Measurements from ENCODE around the gene KLHL36.
"Not testable (repeated sequence)": the region's sequence is repeated elsewhere in the genome, so short reads cannot be mapped to it uniquely, and the experiment has no call there.

The KLHL36 gene

DNA sequence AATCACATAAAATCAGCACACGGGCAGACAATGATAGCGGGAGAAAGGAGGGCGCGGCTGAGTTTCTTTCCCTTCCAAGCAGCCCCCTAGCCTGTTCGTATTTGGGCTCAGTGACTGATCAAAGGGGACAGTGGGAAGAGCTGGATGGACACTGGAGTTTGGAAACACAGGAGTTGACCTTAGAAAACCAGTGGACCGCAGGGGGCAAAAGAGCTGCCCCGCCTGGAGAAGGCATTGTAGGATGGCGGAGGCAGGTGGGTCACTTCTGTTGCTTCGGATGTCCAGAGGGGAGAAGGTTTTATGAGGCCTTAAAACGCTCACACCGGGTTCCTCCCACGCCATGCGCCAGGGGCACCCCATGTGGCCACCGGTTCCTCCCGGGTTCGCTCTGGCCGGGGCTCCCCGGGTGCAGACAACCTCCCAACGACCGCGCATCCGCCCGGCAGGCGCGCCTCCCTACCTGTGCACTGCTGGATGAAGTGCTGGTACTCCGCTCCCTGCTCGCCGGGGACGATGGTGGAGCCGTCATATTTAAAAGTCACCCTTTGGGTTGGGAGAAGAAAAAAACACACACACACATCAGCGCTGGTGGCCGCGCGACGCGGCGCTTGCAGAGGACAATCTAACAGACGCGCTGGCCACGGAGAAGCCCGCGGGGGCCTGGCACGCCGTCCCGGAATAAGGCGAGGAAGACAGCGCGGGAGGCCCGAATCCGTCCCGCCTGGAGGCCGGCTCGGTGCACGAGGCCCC, 31.1 kb upstream of the KLHL36 start:
- peak; percentile 47 for DNase-seq

DNA sequence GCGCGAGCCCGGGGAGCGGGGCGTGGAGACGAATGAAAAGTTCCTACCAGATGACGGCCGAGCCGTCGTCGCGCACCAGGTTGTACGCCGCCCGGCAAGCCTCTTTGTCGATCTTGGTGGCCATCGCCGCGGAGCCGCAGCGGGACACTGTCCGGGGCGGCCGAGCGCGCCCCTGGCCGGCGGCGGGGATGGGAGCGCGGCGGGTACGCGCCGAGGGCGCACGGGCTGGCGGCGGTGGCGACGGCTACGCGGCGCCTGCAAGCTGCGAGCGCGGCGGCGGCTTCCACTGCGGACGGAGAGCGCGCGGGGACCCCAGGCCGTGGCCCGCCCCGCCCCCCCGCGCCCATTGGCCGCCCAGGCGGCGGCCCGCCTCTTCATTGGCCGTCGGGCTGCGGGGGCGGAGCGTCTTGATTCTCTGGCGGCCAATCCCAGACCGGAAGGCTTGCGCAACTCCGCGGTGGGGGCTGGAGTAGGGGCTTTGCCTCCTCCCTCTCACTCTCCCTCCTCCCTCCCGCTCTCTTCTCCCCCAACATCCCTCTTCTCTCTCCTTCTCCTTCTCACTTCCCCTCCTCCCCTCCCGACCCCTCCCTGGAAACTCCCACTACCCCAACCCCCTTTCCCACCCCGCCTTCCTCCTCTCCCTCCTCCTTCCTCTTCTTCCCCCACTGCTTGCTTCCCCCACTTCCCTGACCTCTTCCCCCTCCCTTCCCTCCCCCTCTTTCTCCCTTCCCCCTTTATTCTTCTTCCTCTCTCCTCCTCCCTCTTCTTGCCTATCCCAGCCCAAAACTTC, 30.3 kb upstream of the KLHL36 start, which contains the start of gene COTL1:
COTL1 (minus strand) TSS at position 288 of the 790 bp plus-strand sequence; CDS start at position 124, 164 bp downstream.
- peak; percentile 96 for DNase-seq

DNA sequence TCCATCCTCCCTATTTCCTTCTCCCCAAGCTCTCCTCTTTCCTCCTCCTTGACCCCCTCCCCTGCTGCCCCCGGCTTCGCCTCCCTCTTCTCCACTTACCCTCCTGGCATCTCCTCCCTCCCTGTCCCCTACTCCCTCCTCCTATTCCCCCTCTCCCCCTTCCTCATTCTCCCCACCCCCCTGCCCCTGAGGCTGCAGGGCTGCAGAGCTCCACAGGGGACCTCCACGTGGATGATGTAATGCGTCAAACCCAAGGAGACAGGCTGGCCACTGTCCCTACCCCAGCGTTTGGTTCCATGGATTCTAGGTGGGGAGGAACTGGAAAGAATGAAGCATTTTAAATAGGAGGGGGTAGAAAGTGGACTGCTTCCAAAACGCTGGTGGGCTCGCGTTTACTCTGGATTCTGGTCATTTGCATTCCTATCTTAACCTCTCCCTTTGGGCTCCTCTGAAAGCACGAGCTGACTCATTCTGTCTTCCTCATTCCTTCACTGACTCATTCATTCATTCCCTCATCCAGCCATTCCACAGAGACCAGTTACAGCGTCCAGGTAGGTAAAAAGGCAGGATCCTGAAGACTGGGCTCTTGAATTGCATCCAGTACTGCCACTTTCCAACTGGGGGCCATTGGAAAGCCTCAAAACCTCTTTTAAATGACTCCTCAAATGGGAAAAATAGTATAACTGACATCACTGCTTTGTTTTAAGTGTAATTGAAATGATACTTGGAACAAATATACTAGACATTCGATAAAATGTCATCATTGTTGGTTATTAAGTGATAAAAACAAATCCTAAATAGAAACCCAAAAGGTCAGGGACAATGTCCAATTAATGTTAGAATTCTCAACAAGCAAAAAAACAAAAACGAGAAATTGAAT, 29.5 kb upstream of the KLHL36 start:
- no peak for DNase-seq

DNA sequence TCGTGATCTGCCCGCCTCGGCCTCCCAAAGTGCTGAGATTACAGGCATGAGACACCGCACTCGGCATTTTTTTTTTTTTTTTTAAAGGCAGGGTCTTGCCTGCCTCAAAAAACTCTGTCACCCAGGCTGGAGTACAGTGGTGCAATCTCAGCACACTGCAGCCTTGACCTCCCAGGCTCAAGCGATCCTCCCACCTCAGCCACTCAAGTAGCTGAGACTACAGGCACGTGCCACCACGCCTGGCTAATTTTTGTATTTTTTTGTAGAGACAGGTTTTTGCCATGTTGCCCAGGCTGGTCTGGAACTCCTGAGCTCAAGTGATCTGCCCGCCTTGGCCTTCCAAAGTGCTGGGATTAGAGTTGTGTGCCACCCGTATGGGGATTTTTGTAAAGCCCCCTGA, 27.4 kb upstream of the KLHL36 start:
- not testable (repeated sequence) for DNase-seq

DNA sequence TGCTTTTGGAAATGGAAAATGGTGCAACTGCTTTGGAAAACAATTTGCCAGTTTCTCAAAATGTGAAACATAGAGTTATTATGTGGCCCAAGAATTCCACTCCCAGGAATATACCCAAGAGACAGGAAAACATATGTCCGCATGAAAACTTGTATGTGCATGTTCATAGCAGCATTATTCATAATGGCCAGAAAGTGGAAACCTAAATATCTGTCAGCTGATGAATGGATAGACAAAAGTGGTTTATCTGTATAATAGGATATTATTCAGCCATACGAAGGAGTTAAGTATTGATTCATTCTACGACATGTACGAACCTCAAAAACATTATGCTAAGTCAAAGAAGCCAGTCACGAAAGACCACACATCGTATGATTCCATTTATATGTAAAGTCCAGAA, 22.8 kb upstream of the KLHL36 start:
- no peak for DNase-seq

DNA sequence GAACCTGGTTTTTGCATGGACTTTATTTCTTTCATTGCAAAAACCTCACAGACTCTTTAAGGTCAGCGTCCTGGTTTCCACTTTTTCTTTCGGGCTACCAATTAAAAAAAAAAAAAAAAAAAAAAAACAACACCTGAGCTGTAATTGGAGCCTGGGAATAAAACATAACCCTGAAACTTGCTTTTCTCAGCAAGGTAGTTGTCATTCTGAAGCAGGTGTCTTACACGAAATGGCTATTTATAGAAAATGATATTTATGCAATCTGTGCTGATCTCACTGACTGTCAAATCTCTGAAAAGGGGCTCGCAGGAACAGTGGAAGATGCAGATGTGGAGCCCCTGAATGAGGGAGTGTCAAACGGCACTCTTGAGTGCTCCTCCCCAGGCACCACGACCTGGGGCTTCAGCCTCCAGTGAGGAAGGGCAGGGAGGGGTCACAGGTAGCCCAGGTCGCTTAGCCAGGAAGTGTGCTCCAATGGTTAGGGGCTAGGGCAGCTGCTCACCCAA, 20.0 kb upstream of the KLHL36 start:
- no peak for DNase-seq

DNA sequence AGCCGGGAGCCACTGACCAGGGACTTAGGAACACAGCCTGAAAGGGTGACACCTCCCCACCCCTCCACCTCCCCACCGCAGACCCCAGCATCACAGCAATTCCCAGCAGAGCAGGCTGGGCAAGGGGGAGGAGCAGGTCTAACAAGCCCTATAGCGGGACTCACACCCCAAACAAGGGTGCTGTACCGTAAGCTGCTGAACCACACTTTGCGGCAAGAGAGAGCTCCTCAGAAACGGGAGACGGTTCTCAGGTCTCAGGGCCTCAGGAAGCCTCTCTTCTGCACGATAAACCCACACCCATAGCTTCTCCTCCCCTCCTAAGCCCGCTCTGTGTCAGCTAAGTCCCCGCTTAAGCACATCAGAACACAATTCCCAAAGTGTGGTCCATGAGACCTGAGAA, 18.7 kb upstream of the KLHL36 start:
- DNase-seq = no peak

DNA sequence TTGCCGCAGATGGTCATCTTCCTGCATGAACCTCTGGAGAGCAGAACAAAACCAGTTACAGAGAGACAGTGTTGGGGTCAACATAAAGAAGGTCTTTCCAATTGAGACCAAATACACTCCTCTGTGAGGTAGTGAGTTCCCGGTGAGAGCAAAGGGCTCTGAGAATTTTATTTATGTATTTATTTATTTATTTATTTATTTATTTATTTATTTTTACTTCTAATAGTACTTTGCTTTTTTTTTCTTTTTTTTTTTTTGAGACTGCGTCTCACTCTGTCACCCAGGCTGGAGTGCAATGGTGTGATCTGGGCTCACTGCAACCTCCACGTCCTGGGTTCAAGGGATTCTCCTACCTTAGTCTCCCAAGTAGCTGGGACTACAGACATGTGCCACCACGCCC, 18.3 kb upstream of the KLHL36 start:
- no peak for DNase-seq

DNA sequence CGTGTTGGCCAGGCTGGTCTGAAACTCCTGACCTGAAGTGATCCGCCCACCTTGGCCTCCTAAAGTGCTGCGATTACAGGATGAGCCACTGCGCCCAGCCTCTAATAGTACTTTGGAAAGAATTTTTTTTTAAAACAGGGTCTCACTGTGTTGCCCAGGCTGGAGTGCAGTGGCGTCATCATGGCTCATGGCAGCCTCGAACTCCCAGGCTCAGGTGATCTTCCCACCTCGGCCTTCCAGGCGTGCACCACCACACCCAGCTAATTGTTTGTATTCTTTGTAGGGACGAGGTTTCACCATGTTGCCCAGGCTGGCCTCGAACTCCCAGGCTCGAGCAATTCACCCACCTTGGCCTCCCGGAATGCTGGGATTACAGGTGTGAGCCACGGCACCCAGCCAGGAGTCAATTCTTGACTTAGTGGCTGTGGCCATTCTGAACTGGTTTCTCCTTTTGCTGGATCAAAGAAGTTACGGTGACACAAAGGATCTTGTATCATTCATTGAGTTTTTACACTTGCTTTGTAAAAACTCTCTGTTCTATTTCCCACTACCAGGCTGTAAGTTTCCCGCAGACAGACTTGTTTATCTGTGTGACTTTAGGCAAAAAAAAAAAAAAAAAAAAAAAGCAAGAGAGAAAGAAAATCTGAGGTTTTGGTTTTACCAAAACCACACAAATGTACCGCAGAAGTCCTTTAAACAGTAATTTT, 17.7 kb upstream of the KLHL36 start:
- no peak for DNase-seq

DNA sequence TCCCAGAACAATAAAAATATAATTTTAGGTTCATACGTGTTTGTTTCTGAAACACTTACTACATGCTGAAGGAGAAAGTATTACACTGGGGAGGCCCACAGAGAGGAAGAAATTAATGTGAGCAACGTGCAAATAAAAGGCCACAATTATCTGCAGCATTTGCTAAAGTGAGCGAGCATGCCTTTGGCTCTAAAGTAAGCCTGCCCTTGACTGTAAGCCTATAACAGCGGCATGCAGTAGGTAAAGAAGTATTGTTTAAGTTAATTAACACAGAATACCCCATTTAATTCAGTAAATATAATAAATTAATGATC, 17.2 kb upstream of the KLHL36 start:
- DNase-seq = no peak

DNA sequence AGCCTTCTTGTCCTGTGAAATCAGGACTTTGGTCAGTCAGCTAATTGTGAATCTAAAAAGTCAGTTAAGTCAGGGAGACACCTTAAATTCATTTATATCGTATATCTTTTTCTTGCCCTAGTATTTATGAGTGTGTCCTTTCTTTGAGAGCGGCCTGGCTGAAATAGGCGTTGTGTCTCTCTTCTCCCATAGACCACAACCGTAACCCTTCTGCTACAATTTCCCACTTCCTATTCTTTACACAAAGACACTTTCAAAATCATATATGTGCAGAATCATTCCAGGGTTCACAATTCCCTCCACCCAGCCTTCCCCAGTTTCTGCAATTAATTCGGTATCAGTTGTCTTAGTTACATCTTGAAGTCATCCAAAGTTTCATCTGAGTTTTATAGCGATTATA, 16.4 kb upstream of the KLHL36 start:
- no peak for DNase-seq

DNA sequence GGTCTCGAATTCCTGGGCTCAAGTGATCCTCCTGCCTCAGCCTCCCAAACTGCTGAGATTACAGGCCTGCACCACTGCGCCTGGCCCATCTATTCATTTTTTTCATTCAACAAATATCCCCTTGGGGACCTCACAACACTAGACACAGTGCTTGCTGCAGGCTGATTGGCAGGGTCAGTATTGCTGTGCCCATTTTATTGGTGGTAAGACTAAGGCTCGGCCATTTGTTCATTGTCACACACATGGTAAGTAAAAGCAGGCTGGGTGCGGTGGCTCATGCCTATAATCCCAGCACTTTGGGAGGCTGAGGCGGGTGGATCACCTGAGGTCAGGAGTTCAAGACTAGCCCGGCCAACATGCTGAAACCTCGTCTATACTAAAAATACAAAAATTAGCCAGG, 15.4 kb upstream of the KLHL36 start:
- not testable (repeated sequence) for DNase-seq

DNA sequence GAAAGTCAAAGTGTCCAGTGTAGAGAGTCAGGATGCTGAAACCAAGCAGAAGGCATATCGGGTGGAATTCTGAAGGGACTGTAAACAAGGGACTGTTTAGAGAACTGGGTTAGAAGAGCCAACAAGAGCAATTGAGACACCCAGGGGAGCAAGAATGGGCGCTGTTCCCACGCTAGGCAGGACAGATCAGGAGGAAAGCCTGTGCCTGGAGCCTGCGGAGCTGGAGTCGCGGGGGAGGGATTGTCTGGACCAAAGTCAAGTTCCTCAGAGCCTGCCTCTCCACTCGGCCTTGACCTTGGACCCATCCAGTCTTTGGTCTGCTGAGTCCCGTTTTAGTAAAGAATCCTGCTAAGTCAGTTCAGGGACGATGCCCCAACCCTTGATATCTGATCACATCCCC, 14.7 kb upstream of the KLHL36 start:
- no peak for DNase-seq

DNA sequence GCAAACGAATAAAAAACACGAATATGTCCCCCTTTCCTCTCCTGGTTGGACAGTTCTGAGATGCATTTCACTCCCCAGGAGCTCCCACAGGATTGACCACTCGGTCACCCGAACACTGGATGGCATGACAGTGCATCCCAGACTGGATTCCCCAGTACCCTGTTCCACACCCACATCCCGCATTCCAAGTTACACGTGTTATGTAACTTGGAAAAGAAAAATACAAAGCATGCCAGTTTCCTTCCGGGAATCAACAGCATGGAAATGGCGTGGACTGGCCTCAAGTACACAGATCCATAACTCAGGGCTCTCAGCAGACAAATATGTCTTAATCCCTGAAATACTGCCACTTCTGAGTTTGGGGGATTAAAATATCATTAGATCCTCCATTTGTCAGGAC, 12.6 kb upstream of the KLHL36 start:
- no peak for DNase-seq

DNA sequence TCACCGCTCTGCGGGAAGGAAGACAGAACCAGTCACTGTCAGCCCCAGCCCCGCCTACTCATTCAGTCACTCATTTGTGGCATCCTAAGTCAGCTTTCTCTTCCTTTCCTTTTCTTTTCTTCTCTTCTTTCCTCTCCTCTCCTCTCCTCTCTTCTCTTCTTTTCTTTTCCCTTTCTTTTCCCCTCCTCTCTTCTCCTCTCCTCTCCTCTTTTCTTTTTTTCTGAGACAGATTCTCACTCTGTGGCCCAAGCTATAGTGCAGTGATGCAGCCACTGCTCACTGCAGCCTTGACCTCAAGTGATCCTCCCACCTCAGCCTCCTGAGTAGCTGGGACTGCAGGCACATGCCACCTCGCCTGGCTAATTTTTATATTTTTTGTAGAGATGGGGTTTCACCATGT, 10.6 kb upstream of the KLHL36 start:
- DNase-seq = no peak

DNA sequence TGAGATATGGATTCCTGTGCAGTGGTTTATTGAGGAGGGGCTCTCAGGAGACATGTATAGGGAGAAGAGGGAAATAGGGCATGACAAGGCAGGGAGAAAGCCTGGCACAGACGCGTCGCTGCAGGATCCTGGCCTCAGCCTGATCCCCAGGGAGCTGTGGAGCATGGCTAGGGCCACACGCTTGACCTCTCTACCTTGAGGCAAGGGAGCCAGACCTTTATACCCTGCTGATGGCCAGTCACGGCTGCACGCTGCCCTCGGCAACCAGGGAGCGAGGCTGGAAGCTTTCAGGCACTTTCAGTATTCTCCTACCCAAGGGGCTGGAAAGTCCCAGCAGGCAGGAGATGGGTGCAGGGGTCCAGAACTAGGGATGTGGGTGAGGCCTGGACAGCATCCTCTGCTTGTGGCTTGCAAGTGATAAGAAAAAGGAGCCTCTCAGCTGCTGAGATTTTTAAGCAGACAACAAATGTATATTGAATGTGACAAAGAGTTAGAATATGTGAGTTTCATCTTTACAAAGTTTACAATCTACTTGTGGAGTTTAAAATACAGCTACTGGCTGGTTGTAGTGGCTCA, 10.0 kb upstream of the KLHL36 start:
- DNase-seq = no peak

DNA sequence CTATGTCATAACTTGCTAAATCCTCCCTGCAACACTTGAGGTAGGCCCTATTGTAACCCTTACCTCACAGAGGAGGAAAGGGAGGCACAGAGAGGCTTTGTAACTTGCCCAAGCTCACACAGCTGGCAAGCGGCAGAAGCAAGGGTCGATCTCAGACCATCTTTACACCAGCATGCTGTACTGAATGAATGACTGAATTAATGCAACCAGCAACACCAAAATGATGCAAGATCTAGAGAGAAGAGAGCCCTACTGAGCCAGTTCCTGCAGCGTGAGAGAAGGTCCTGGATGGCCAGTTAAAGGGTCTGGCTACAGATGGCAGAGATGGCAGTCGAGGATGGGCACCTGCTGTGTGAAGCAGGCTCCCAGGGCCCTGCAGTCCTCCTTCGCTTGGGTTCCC, 8.2 kb upstream of the KLHL36 start:
- DNase-seq = no peak

DNA sequence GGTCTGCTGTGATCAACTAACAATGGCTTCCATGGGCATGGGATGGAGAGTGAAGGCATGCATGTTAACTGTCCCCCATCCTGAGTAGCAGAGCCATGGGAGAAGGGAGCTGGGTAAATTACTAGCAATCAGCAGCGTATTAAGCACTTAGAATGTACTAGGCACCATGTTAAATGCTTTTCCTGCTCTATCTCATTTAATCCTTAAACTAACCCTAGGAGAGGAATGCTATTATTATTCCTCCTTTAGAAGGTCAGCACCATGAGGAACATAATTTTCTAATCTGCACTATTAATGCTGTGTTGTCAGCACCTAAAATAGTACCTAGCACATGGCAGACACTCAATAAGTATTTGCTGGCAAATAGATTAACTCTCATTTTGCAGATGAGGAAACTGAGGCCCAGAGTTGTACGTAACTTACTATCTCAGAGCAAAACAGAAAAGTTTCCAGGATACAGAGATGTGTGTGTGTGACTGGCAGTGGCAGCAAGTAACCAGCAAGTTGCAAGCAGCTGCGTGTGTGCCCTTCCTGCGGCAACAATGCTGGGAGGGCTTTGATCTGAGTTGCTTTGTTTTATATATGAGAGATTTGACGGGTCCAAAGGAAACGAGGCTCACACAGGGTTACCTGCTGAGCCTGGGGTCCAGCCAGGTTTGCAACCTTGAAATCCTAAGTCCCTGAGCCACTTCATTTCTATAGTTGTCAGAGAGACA, 6.5 kb upstream of the KLHL36 start:
- DNase-seq = peak; percentile 13

DNA sequence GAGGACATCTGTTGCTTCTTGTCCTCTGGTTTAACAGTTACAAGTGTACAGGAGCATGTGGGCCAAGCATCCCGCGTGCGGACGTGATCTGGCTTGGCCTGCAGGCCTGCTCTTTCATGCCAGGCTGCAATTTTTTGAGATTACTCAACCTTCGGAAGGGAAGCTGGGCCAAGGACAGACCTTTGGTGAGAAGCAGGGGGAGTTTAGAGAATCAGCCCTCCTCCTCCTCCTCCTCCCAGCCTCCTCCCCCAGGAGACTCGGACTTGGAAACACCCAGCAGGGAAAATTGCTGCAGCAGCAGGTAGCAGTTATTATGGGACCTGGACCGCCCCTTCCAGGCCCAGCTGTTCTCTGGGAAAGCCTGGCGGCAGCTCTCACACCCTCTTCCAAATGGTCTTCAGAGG, 5.1 kb upstream of the KLHL36 start:
- DNase-seq = no peak

DNA sequence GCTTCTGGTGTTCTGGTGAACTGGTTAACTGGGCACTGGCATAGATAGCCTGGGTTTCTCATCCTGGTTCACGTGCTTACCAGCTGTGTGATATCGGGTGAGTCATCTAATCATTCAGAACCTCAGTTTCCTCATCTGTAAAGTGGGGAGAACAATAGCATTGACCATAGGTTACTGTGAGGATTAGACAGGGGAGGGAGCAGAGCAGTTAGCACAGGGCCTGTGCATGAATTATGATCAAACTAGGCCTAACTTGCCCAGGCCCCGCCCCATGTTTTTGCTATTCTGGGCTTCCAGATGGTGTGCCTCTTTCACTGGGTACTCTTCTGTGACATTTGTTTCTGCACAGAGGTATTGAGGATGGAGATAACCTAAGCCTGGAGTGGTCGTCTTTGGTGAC, 4.6 kb upstream of the KLHL36 start:
- DNase-seq = no peak

All from CD4-positive, alpha-beta T cell treated with Interleukin-12 subunit alpha and Interleukin-12 subunit beta, for 1 hour (primary cell).